Parathyroid adenoma (tissue), 2 donors: ENCODE data around the gene LMBR1.

Source experiments
- H2AFZ ChIP-seq: fragments of 300-600 bp; sonication (generic); one replicate; pipeline ENCODE4 v1.7.0; 2017; ENCODE audit warnings: antibody characterized with exemption, mild to moderate bottlenecking
- H3K27ac ChIP-seq: fragments of 300-600 bp; sonication (generic); one replicate; pipeline ENCODE4 v1.7.0; 2017
- H3K27me3 ChIP-seq: fragments of 300-600 bp; sonication (generic); one replicate; pipeline ENCODE4 v1.7.0; 2017; ENCODE audit warnings: low read length; ENCODE audit not compliant: control insufficient read depth, insufficient read depth
- H3K36me3 ChIP-seq: fragments of 300-600 bp; sonication (generic); one replicate; pipeline ENCODE4 v1.7.0; 2017; ENCODE audit warnings: low read length; ENCODE audit not compliant: control insufficient read depth, insufficient read depth
- H3K4me1 ChIP-seq: fragments of 300-600 bp; sonication (generic); one replicate; pipeline ENCODE4 v1.7.0; 2017; ENCODE audit warnings: control low read depth
- H3K4me2 ChIP-seq: fragments of 300-600 bp; sonication (generic); one replicate; pipeline ENCODE4 v1.7.0; 2017; ENCODE audit warnings: low read length
- H3K4me3 ChIP-seq: fragments of 300-600 bp; sonication (generic); one replicate; pipeline ENCODE4 v1.7.0; 2017; ENCODE audit warnings: low read depth, low read length
- H3K79me2 ChIP-seq: fragments of 300-600 bp; sonication (generic); one replicate; pipeline ENCODE4 v1.7.0; 2017; ENCODE audit warnings: control low read depth
- H3K9ac ChIP-seq: fragments of 300-600 bp; sonication (generic); one replicate; pipeline ENCODE4 v1.7.0; 2017; ENCODE audit warnings: mild to moderate bottlenecking
- H3K9me3 ChIP-seq: fragments of 300-600 bp; sonication (generic); one replicate; pipeline ENCODE4 v1.7.0; 2017; ENCODE audit warnings: low read length; ENCODE audit not compliant: control insufficient read depth
- CTCF ChIP-seq: fragments of 300-600 bp; sonication (generic); IDR thresholded peaks from one replicate; pipeline ENCODE4 v1.7.0; 2017; ENCODE audit warnings: antibody characterized with exemption, mild to moderate bottlenecking
- donor health status: primary hyperparathyroidism.

Gene LMBR1

GRCh38 chr7:156642306-156643045 lies 250.5 kb downstream of the LMBR1 start:
- TF ChIP-seq CTCF, result no peak
- Histone ChIP-seq H3K4me1 (no peaks in the 10 kb centered on the region), H3K4me3 (no peak overlapping the region), H2AFZ (no peak overlapping the region), H3K27me3 (no peaks in the 10 kb centered on the region), H3K79me2 (no peaks in the 10 kb centered on the region), H3K4me2 (no peak overlapping the region), H3K36me3 (no peaks in the 10 kb centered on the region), H3K9ac (no peak overlapping the region), H3K9me3 (no peaks in the 10 kb centered on the region), H3K27ac (no peak overlapping the region)

- H3K4me3 ChIP-seq, result peak overlapping the region; percentile 62
- H3K79me2 ChIP-seq, result no peaks in the 10 kb centered on the region
- no peaks in the 10 kb centered on the region for H3K27me3 ChIP-seq
- no peak overlapping the region for H3K27ac ChIP-seq
- H3K9me3 ChIP-seq, result no peaks in the 10 kb centered on the region
- H3K4me1 ChIP-seq, result no peaks in the 10 kb centered on the region
- TF ChIP-seq CTCF, result no peak
- H3K36me3 ChIP-seq, result no peaks in the 10 kb centered on the region
- H3K4me2 ChIP-seq, result peak overlapping the region; percentile 82
- H3K9ac ChIP-seq, result no peak overlapping the region
- H2AFZ ChIP-seq, result peak overlapping the region; percentile 99
Observed at GRCh38 chr7:156640949-156641485, 252.0 kb downstream of the LMBR1 start.

- Histone ChIP-seq H3K36me3 (no peaks in the 10 kb centered on the region), H3K9me3 (no peaks in the 10 kb centered on the region), H3K4me3 (peak within 1 kb of the TSS; percentile 62), H3K27ac (no peak within 1 kb of the TSS), H3K4me1 (no peaks in the 10 kb centered on the region), H3K9ac (no peak within 1 kb of the TSS), H3K79me2 (no peaks in the 10 kb centered on the region), H3K27me3 (no peaks in the 10 kb centered on the region), H3K4me2 (peak within 1 kb of the TSS; percentile 82), H2AFZ (peak within 1 kb of the TSS; percentile 99)
- TF ChIP-seq CTCF, result no peak
Observed at GRCh38 chr7:156640257-156640948, 252.6 kb downstream of the LMBR1 start, which contains the start of gene RNF32. RNF32 (plus strand) TSS chr7:156640774; CDS start chr7:156643878, 3,104 bp downstream.

- Histone ChIP-seq H3K4me1 (no peaks in the 10 kb centered on the region), H3K4me2 (peak overlapping the region; percentile 65), H3K79me2 (no peaks in the 10 kb centered on the region), H3K27me3 (no peaks in the 10 kb centered on the region), H3K27ac (no peak overlapping the region), H2AFZ (peak overlapping the region; percentile 99), H3K36me3 (no peaks in the 10 kb centered on the region), H3K4me3 (peak overlapping the region; percentile 62), H3K9me3 (no peaks in the 10 kb centered on the region), H3K9ac (no peak overlapping the region)
- no peak for TF ChIP-seq CTCF
Observed at GRCh38 chr7:156639426-156640256, 253.3 kb downstream of the LMBR1 start.
